SK-N-SH (cell line): Measurements from ENCODE around the gene GNL3.

Source experiments
- CHD2 ChIP-seq: fragments of 150-350 bp; IDR thresholded peaks from 2 replicates; pipeline ENCODE4 v1.6.1; 2018; ENCODE audit warnings: low read length; ENCODE audit not compliant: partially characterized antibody
- EP300 ChIP-seq, 2 experiments: IDR thresholded peaks; 2 replicates each; pipeline versions ENCODE4 v1.4.0 to v1.6.1; 2012; ENCODE audit warnings: borderline replicate concordance in 1 of 2, low read depth in 1 of 2, low read length in 1 of 2
- EZH2phosphoT487 ChIP-seq: fragments of 200-600 bp; sonication (generic); IDR thresholded peaks from 2 replicates; pipeline ENCODE4 v1.6.1; 2017; ENCODE audit warnings: low read depth, mixed run types, mild to moderate bottlenecking, antibody characterized with exemption, moderate library complexity, borderline replicate concordance
- GABPA ChIP-seq: IDR thresholded peaks from 2 replicates; pipeline ENCODE4 v1.4.0; 2012; ENCODE audit warnings: low read depth, mild to moderate bottlenecking
- POLR2AphosphoS5 ChIP-seq: IDR thresholded peaks from 2 replicates; pipeline ENCODE4 v1.6.1; 2012; ENCODE audit warnings: low read depth, low read length
- RAD21 ChIP-seq: IDR thresholded peaks from 2 replicates; pipeline ENCODE4 v1.6.1; 2012; ENCODE audit warnings: mild to moderate bottlenecking, low read length
- SMC3 ChIP-seq: IDR thresholded peaks from 2 replicates; pipeline ENCODE4 v1.6.1; 2012; ENCODE audit warnings: low read depth, low read length, improper control_type of control experiment
- TAF1 ChIP-seq: IDR thresholded peaks from 2 replicates; pipeline ENCODE4 v1.6.1; 2012; ENCODE audit warnings: low read depth, mild to moderate bottlenecking, low read length, moderate library complexity, borderline replicate concordance
- TF ChIP-seq, protein P1 (sequence below): IDR thresholded peaks from 2 replicates; pipeline ENCODE4; 2012
- TF ChIP-seq, protein P2 (sequence below): IDR thresholded peaks from 2 replicates; pipeline ENCODE4 v1.4.0; 2012; ENCODE audit warnings: low read depth
- TF ChIP-seq, protein P3 (sequence below): fragments of 200-600 bp; sonication (generic); IDR thresholded peaks from 2 replicates; pipeline ENCODE4 v1.6.1; 2017; ENCODE audit warnings: antibody characterized with exemption, mild to moderate bottlenecking, moderate library complexity
- TF ChIP-seq, protein P4 (sequence below): fragments of 150-350 bp; IDR thresholded peaks from 2 replicates; pipeline ENCODE4 v1.6.1; 2017; ENCODE audit warnings: antibody characterized with exemption, low read length, low read depth, borderline replicate concordance
- TF ChIP-seq, protein P5 (sequence below): IDR thresholded peaks from 2 replicates; pipeline ENCODE4 v1.6.1; 2012; ENCODE audit warnings: mild to moderate bottlenecking, low read depth, low read length, moderate library complexity

DNA sequence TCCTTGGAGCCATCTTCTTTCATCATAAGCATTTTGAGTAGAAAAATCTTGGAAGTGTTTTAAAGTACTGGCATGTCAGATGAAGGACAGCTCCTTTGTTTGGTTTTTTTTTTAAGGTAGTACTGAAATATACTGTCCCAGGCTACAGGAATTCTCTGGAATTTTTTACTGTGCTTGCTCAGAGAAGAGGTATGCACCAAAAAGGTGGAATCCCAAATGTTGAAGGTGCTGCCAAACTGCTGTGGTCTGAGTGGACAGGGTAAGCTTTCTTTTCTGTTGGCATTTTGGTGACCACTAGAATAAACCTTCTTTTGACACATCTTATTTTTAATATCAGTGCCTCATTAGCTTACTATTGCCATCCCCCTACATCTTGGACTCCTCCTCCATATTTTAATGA is 7.2 kb downstream of the GNL3 start:
- TF ChIP-seq CHD2 (no peak), POLR2AphosphoS5 (peak; percentile 24; the same call in 1 of the 2 replicates), RAD21 (no peak), SMC3 (no peak), EP300 (IDR thresholded peaks at IDR 0.05; ENCODE audit: borderline replicate concordance in 1 of 2, low read depth in 1 of 2, low read length in 1 of 2) (no peak), TAF1 (no peak), GABPA (no peak), EZH2phosphoT487 (no peak)
- TF ChIP-seq, protein P1, sequence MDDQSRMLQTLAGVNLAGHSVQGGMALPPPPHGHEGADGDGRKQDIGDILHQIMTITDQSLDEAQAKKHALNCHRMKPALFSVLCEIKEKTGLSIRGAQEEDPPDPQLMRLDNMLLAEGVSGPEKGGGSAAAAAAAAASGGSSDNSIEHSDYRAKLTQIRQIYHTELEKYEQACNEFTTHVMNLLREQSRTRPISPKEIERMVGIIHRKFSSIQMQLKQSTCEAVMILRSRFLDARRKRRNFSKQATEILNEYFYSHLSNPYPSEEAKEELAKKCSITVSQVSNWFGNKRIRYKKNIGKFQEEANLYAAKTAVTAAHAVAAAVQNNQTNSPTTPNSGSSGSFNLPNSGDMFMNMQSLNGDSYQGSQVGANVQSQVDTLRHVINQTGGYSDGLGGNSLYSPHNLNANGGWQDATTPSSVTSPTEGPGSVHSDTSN = no peak
- TF ChIP-seq, protein P2, sequence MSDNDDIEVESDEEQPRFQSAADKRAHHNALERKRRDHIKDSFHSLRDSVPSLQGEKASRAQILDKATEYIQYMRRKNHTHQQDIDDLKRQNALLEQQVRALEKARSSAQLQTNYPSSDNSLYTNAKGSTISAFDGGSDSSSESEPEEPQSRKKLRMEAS = no peak
- TF ChIP-seq, protein P3, sequence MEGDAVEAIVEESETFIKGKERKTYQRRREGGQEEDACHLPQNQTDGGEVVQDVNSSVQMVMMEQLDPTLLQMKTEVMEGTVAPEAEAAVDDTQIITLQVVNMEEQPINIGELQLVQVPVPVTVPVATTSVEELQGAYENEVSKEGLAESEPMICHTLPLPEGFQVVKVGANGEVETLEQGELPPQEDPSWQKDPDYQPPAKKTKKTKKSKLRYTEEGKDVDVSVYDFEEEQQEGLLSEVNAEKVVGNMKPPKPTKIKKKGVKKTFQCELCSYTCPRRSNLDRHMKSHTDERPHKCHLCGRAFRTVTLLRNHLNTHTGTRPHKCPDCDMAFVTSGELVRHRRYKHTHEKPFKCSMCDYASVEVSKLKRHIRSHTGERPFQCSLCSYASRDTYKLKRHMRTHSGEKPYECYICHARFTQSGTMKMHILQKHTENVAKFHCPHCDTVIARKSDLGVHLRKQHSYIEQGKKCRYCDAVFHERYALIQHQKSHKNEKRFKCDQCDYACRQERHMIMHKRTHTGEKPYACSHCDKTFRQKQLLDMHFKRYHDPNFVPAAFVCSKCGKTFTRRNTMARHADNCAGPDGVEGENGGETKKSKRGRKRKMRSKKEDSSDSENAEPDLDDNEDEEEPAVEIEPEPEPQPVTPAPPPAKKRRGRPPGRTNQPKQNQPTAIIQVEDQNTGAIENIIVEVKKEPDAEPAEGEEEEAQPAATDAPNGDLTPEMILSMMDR = no peak
- TF ChIP-seq, protein P4, sequence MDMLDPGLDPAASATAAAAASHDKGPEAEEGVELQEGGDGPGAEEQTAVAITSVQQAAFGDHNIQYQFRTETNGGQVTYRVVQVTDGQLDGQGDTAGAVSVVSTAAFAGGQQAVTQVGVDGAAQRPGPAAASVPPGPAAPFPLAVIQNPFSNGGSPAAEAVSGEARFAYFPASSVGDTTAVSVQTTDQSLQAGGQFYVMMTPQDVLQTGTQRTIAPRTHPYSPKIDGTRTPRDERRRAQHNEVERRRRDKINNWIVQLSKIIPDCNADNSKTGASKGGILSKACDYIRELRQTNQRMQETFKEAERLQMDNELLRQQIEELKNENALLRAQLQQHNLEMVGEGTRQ = no peak
- TF ChIP-seq, protein P5, sequence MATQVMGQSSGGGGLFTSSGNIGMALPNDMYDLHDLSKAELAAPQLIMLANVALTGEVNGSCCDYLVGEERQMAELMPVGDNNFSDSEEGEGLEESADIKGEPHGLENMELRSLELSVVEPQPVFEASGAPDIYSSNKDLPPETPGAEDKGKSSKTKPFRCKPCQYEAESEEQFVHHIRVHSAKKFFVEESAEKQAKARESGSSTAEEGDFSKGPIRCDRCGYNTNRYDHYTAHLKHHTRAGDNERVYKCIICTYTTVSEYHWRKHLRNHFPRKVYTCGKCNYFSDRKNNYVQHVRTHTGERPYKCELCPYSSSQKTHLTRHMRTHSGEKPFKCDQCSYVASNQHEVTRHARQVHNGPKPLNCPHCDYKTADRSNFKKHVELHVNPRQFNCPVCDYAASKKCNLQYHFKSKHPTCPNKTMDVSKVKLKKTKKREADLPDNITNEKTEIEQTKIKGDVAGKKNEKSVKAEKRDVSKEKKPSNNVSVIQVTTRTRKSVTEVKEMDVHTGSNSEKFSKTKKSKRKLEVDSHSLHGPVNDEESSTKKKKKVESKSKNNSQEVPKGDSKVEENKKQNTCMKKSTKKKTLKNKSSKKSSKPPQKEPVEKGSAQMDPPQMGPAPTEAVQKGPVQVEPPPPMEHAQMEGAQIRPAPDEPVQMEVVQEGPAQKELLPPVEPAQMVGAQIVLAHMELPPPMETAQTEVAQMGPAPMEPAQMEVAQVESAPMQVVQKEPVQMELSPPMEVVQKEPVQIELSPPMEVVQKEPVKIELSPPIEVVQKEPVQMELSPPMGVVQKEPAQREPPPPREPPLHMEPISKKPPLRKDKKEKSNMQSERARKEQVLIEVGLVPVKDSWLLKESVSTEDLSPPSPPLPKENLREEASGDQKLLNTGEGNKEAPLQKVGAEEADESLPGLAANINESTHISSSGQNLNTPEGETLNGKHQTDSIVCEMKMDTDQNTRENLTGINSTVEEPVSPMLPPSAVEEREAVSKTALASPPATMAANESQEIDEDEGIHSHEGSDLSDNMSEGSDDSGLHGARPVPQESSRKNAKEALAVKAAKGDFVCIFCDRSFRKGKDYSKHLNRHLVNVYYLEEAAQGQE = no peak
